ENCODE data around the gene AZIN2. TPM values are rescaled to one million over a fixed set of nuclear protein-coding genes. Genes with fewer than 3 reads are reported as not detected.
A peak's percentile ranks its signal among the peaks of the same experiment; 100 is the strongest.

AZIN2 gene
- total RNA-seq, 1 experiment from 2014 or later, result 0.39 TPM

- H2BK15ac ChIP-seq (ENCODE audit: low read depth, low read length), result no peak overlapping the region
- H3K27me3 ChIP-seq (ENCODE audit: insufficient read depth, low read length), result no peaks in the 10 kb centered on the region
- TF ChIP-seq CTCF (conservative IDR thresholded peaks at IDR 0.05), result peak; percentile 38; the same call in 2 of the 3 replicates
- H2BK12ac ChIP-seq (ENCODE audit: insufficient read length, low read depth, low read length), result no peak overlapping the region
- no peak overlapping the region for H3K4ac ChIP-seq (ENCODE audit: low read depth, low read length)
- Mint-ChIP-seq H3K9me3 (no peaks in the 10 kb centered on the region; a peak in 2 of 5 replicates), H3K4me1 (peaks cover 20% of the 10 kb centered on the region in 2 experiments), H3K36me3 (ENCODE audit: insufficient read depth in 1 of 3, low read depth in 3 of 3) (no peaks in the 10 kb centered on the region), H3K4me3 (no peak overlapping the region; a peak in 1 of 5 replicates), H3K27me3 (ENCODE audit: low read depth) (peaks cover 20% of the 10 kb centered on the region), H3K27ac (no peak overlapping the region; a peak in 2 of 7 replicates)
- H2AFZ ChIP-seq (ENCODE audit: low read length), result no peak overlapping the region
- H2AK5ac ChIP-seq (ENCODE audit: insufficient read length, low read length), result no peak overlapping the region
- no peak overlapping the region for H2BK120ac ChIP-seq (ENCODE audit: low read depth, low read length, poor library complexity, severe bottlenecking)
- no peak overlapping the region for H4K91ac ChIP-seq (ENCODE audit: insufficient read length, low read depth, low read length)
- H4K5ac ChIP-seq (ENCODE audit: insufficient read length, low read depth, low read length), result no peak overlapping the region
- peaks cover 6% of the 10 kb centered on the region; the same call in 1 of the 2 replicates for H3K4me1 ChIP-seq (ENCODE audit: insufficient read depth, low read length)
- no peaks in the 10 kb centered on the region for H3K23me2 ChIP-seq (ENCODE audit: insufficient read length, low read depth, low read length, poor library complexity, severe bottlenecking)
- no peaks in the 10 kb centered on the region for H3K79me1 ChIP-seq (ENCODE audit: insufficient read depth, low read depth, low read length, poor library complexity, severe bottlenecking)
- DNase-seq, result peak; percentile 49
- H4K20me1 ChIP-seq (ENCODE audit: control insufficient read depth, insufficient read depth, insufficient read length), result peaks cover 2% of the 10 kb centered on the region
- H3K56ac ChIP-seq (ENCODE audit: insufficient read length, low read depth, low read length), result no peak overlapping the region
- no peak overlapping the region for H3K23ac ChIP-seq (ENCODE audit: insufficient read length, low read depth, low read length)
- no peak overlapping the region for H3K18ac ChIP-seq (ENCODE audit: insufficient read length, low read depth, low read length)
- H3K14ac ChIP-seq (ENCODE audit: insufficient read depth, low read length), result no peak overlapping the region
- H3K9ac ChIP-seq (ENCODE audit: extremely low read depth, insufficient read length, low read length), result no peak overlapping the region
- H3K9me3 ChIP-seq (ENCODE audit: control insufficient read depth, low read depth, low read length), result no peaks in the 10 kb centered on the region
- H2BK20ac ChIP-seq (ENCODE audit: low read depth, low read length, poor library complexity, severe bottlenecking), result no peak overlapping the region
- no peak overlapping the region for H3T11ph ChIP-seq (ENCODE audit: low read length)
- H2BK5ac ChIP-seq (ENCODE audit: insufficient read length, low read length), result no peak overlapping the region
- H3K27ac ChIP-seq (ENCODE audit: insufficient read length, low read depth, low read length), result no peak overlapping the region
- H3K4me2 ChIP-seq (ENCODE audit: insufficient read depth, insufficient read length, low read length), result no peak overlapping the region
- no CpG with 5 or more reads among the region's 5 CpGs for WGBS (ENCODE audit: extremely low coverage, insufficient read length, low lambda C conversion rate)
- H3K79me2 ChIP-seq (ENCODE audit: insufficient read depth, low read length), result no peaks in the 10 kb centered on the region
- no peak overlapping the region for H4K8ac ChIP-seq (replicated peaks; ENCODE audit: insufficient read length, low read depth, low read length)
Observed at GRCh38 chr1:33093004-33093403, 12.1 kb downstream of the AZIN2 start.

Measured in H9 (cell line).